H1 (cell line): ENCODE results near the gene EPB41L3. TPM values are rescaled to one million over a fixed set of nuclear protein-coding genes. Genes with fewer than 3 reads are reported as not detected.

Experiments used
- CHD7 ChIP-seq: fragments of 300-600 bp; sonication (generic); IDR thresholded peaks from 2 replicates; pipeline ENCODE4 v1.7.1; 2012; ENCODE audit warnings: low read length, moderate library complexity, mild to moderate bottlenecking, inconsistent platforms; ENCODE audit not compliant: insufficient replicate concordance
- CTBP2 ChIP-seq: IDR thresholded peaks from 2 replicates; pipeline ENCODE4 v1.7.0; 2011; ENCODE audit warnings: borderline replicate concordance, mild to moderate bottlenecking, moderate library complexity, mixed read lengths, low read length; ENCODE audit not compliant: insufficient read depth, insufficient read length
- YY1 ChIP-seq: IDR thresholded peaks from 2 replicates; pipeline ENCODE4 v1.6.1; 2011; ENCODE audit warnings: low read depth, mild to moderate bottlenecking, low read length
- polyA plus RNA-seq, 7 experiments: library from polyadenylated mRNA; depleted of rRNA in 3 of 7; stranded (reverse) in 5 of 7; unstranded in 2 of 7; fragments of >200 nt in 5 of 7; fragments of 200-250 nt in 2 of 7; gene quantifications; 1 replicate in 5 of 7; 2 replicates in 1 of 7; 4 replicates in 1 of 7; pipeline versions ENCODE4 v1.2.1 to v1.2.3, GENCODE V29; 2011 to 2013; ENCODE audit warnings: missing spikeins in 2 of 7, mixed read lengths in 2 of 7
- total RNA-seq: library from RNA; stranded (reverse); fragmentation: NEBNext Ultra II Directional; extraction: Animal tissue kit (Norgen Biotek cat#: 25700); gene quantifications from 2 replicates; pipeline ENCODE4 v1.2.1, GENCODE V29; 2021

Gene EPB41L3
- total and polyA plus RNA-seq, 2 of the 8 experiments (the other 6 are each of a cell fraction or from before 2014, with no cell fraction given) = 7.9 to 16.1 TPM

- TF ChIP-seq CHD7 (no peak), CTBP2 (no peak), YY1 (no peak)
Observed at GRCh38 chr18:5452943-5453443, 90.8 kb downstream of the EPB41L3 start (continued).
